ENCODE data around the gene AJUBA.

DNA sequence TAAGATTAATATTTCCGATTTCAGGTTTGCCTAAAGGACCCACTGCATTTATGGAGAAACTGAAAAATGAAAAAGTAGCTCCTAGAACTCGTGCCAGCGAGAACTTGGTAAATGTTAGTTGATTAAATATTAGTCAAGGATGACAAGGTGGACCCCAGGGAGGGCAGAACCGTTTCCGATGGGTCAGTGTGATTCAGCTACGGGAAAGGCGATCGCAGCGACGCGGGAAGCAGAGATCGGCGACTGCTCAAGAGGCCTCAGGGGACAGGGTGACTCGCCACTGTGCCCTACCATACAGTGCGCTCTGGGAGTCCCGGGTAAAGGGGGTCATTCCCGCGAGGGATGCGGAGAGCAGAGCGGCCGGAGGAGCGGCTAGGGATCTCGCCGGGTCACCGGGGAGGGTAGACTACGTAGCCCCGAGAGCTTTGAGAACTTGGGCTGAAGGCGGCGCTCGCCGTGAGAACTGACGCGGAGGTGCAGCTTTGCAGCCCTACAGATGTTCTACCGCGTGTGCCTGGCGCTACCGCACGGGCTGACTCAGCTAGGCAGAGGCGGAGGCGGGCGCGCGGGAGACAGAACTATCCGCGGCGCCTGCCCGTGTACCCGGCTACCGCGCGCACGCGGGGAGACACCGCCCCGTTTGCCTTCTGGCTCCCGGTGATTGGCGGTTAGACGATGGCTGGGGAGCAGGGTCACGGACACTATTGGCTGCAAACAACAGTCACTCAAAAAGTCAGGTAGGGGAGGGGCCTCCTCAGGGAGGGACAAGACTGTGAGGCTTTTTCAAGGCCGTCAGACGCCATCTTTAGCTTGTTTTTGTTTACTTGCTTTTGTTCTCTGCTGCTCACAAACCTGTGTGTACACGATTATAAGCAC, 24.4 kb upstream of the AJUBA start:
- TF ChIP-seq, protein P1, sequence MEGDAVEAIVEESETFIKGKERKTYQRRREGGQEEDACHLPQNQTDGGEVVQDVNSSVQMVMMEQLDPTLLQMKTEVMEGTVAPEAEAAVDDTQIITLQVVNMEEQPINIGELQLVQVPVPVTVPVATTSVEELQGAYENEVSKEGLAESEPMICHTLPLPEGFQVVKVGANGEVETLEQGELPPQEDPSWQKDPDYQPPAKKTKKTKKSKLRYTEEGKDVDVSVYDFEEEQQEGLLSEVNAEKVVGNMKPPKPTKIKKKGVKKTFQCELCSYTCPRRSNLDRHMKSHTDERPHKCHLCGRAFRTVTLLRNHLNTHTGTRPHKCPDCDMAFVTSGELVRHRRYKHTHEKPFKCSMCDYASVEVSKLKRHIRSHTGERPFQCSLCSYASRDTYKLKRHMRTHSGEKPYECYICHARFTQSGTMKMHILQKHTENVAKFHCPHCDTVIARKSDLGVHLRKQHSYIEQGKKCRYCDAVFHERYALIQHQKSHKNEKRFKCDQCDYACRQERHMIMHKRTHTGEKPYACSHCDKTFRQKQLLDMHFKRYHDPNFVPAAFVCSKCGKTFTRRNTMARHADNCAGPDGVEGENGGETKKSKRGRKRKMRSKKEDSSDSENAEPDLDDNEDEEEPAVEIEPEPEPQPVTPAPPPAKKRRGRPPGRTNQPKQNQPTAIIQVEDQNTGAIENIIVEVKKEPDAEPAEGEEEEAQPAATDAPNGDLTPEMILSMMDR (conservative IDR thresholded peaks at IDR 0.05), result no peak
- no peak for TF ChIP-seq EZH2 (IDR thresholded peaks at IDR 0.05; ENCODE audit: low read depth)
